HG02884 (cell line): ENCODE measurements around the gene MAP4K2.

Experiments used
- ATAC-seq: cut with Tn5 transposase; IDR thresholded peaks from one replicate; pipeline ENCODE4 v1.9.1; 2021; ENCODE audit warnings: mild to moderate bottlenecking, moderate library complexity; ENCODE audit not compliant: unreplicated experiment

Gene MAP4K2

GRCh38 chr11:64814712-64815187 is 11.7 kb upstream of the MAP4K2 start:
- ATAC-seq: peak; percentile 46

GRCh38 chr11:64813826-64814225 is 10.8 kb upstream of the MAP4K2 start:
- ATAC-seq: no peak

GRCh38 chr11:64810891-64811272 is 7.9 kb upstream of the MAP4K2 start:
- no peak for ATAC-seq

- peak; percentile 59 for ATAC-seq
Measured at GRCh38 chr11:64810271-64810890, 7.4 kb upstream of the MAP4K2 start, which contains the start of gene MEN1. MEN1 (minus strand) TSS chr11:64810551; CDS start chr11:64810109, 442 bp downstream.

GRCh38 chr11:64809781-64810241 is 6.8 kb upstream of the MAP4K2 start:
- ATAC-seq: no peak

- ATAC-seq: no peak
Measured at GRCh38 chr11:64805481-64805880, 2.5 kb upstream of the MAP4K2 start.

GRCh38 chr11:64804346-64805210 is 1.6 kb upstream of the MAP4K2 start:
- no peak for ATAC-seq

GRCh38 chr11:64803846-64804345 is 882 bp upstream of the MAP4K2 start:
- no peak for ATAC-seq

- no peak for ATAC-seq
Measured at GRCh38 chr11:64802370-64803157, 450 bp downstream of the MAP4K2 start.

- ATAC-seq: no peak
Measured at GRCh38 chr11:64801561-64802369, 1.2 kb downstream of the MAP4K2 start.

- ATAC-seq: no peak
Measured at GRCh38 chr11:64801158-64801464, 1.9 kb downstream of the MAP4K2 start.

GRCh38 chr11:64800303-64801157 is 2.5 kb downstream of the MAP4K2 start:
- no peak for ATAC-seq

- no peak for ATAC-seq
Measured at GRCh38 chr11:64799623-64800302, 3.3 kb downstream of the MAP4K2 start.

GRCh38 chr11:64799256-64799622 is 3.8 kb downstream of the MAP4K2 start:
- no peak for ATAC-seq

- no peak for ATAC-seq
Measured at GRCh38 chr11:64796757-64797541, 6.1 kb downstream of the MAP4K2 start.

GRCh38 chr11:64796047-64796756 is 6.8 kb downstream of the MAP4K2 start:
- ATAC-seq: no peak

GRCh38 chr11:64794526-64794925 is 8.5 kb downstream of the MAP4K2 start:
- no peak for ATAC-seq
